K562 (cell line): ENCODE results near the gene COLEC12. TPM values are rescaled to one million over a fixed set of nuclear protein-coding genes. Genes with fewer than 3 reads are reported as not detected.

Experiments
- ATAC-seq: fragments of 200-7000 bp; cut with Tn5 transposase; 3 replicates; pipeline ENCODE4 v1.9.1; 2020; ENCODE audit warnings: moderate library complexity
- BruUV-seq: library from RNA; stranded (reverse); fragments of 400-500 nt; replicated peaks from 2 replicates; lab custom pipeline; 2021; lab: Mats Ljungman, UMichigan
- CTCF ChIA-PET: fragments of 300-600 bp; formaldehyde crosslinking; extraction: SDS; loops from one replicate; lab custom pipeline; 2021; ENCODE audit warnings: low intra/inter-chr PET ratio; lab: Yijun Ruan, JAX
- POLR2A ChIA-PET: fragments of 300-600, 350-650 bp; sonication (Branson Sonifier 250); formaldehyde crosslinking; extraction: SDS; loops from one replicate; lab custom pipeline; 2021; ENCODE audit warnings: antibody characterized with exemption, inconsistent platforms; lab: Yijun Ruan, JAX
- DNase-seq, 4 experiments: peaks; one replicate each; pipeline versions ENCODE4 v3.0.0 to v3.0.0-alpha.2; 2011 to 2018; ENCODE audit warnings: low spot score in 3 of 4, mixed read lengths in 3 of 4; ENCODE audit errors: extremely low read depth in 1 of 4
- FAIRE-seq: peaks from 2 replicates; lab custom pipeline; 2011; peaks lifted over from hg19 to GRCh38; lab: Jason Lieb, UNC
- H2AFZ ChIP-seq: 2 replicates; pipeline ENCODE4 v1.6.0; 2011; ENCODE audit warnings: low read depth, low read length, control low read depth, inconsistent platforms
- H3K27ac ChIP-seq: fragments of 200-600 bp; 3 replicates; pipeline ENCODE4 v1.8.0; 2011; ENCODE audit warnings: low read depth, mild to moderate bottlenecking, control low read depth, inconsistent platforms, low read length, moderate library complexity, mixed read lengths; ENCODE audit errors: extremely low read depth
- H3K27me3 ChIP-seq, 2 experiments: fragments of 300-600 bp in 1 of 2; 2 replicates in 1 of 2; 3 replicates in 1 of 2; pipeline versions ENCODE4 v1.6.0 to v1.8.0; 2011; ENCODE audit warnings: inconsistent platforms in 2 of 2, low read length in 2 of 2, mild to moderate bottlenecking in 1 of 2, mixed read lengths in 1 of 2, moderate library complexity in 1 of 2; ENCODE audit not compliant: control insufficient read depth in 2 of 2, insufficient read depth in 2 of 2
- H3K36me3 ChIP-seq: fragments of 300-600 bp; 3 replicates; pipeline ENCODE4 v1.8.0; 2011; ENCODE audit warnings: mild to moderate bottlenecking, low read length, inconsistent platforms; ENCODE audit not compliant: control insufficient read depth, insufficient read depth
- H3K4me1 ChIP-seq, 2 experiments: fragments of 200-600 bp in 1 of 2; replicated peaks in 1 of 2; 2 replicates in 1 of 2; 3 replicates in 1 of 2; pipeline versions ENCODE4 v1.5.1 to v1.8.0; 2011; ENCODE audit warnings: inconsistent platforms in 2 of 2, low read length in 2 of 2, mild to moderate bottlenecking in 1 of 2, mixed read lengths in 1 of 2, moderate library complexity in 1 of 2; ENCODE audit not compliant: control insufficient read depth in 2 of 2, insufficient read depth in 2 of 2
- H3K4me2 ChIP-seq: 2 replicates; pipeline ENCODE4 v1.6.1; 2011; ENCODE audit warnings: low read length, control low read depth, inconsistent platforms, mixed read lengths; ENCODE audit not compliant: insufficient read depth
- H3K4me3 ChIP-seq: fragments of 200-600 bp; sonication (generic), shearing (Covaris generic); 2 replicates; pipeline ENCODE4 v1.5.1; 2016; ENCODE audit warnings: control low read depth, inconsistent platforms
- H3K79me2 ChIP-seq: fragments of 200-600 bp; 3 replicates; pipeline ENCODE4 v1.8.0; 2011; ENCODE audit warnings: low read length, inconsistent platforms; ENCODE audit not compliant: control insufficient read depth, insufficient read depth
- H3K9ac ChIP-seq, 2 experiments: 2 replicates each; pipeline versions ENCODE4 v1.6.0 to v1.6.1; 2011; ENCODE audit warnings: low read depth in 2 of 2, low read length in 2 of 2, control low read depth in 1 of 2, inconsistent platforms in 1 of 2, mild to moderate bottlenecking in 1 of 2, mixed read lengths in 1 of 2; ENCODE audit not compliant: insufficient read depth in 1 of 2
- H3K9me1 ChIP-seq: one replicate; pipeline ENCODE4 v1.6.0; 2011; ENCODE audit warnings: inconsistent platforms, mild to moderate bottlenecking, low read length, moderate library complexity; ENCODE audit not compliant: control insufficient read depth, insufficient read depth
- H3K9me3 ChIP-seq: replicated peaks from 2 replicates; pipeline ENCODE4 v1.5.1; 2011; ENCODE audit warnings: low read depth, low read length, inconsistent platforms; ENCODE audit not compliant: control insufficient read depth, insufficient read depth
- H4K20me1 ChIP-seq: replicated peaks from 2 replicates; pipeline ENCODE4 v1.6.1; 2011; ENCODE audit warnings: low read length, inconsistent platforms, mixed read lengths; ENCODE audit not compliant: control insufficient read depth, insufficient read depth
- ARID1B ChIP-seq: fragments of 450-650 bp; IDR thresholded peaks from 2 replicates; pipeline ENCODE4 v1.6.1; 2016; ENCODE audit warnings: antibody characterized with exemption, mild to moderate bottlenecking, inconsistent platforms
- CBFB ChIP-seq: sonication (generic); formaldehyde crosslinking; IDR thresholded peaks from 2 replicates; pipeline ENCODE4 v1.4.0; 2020; ENCODE audit warnings: mild to moderate bottlenecking, missing genetic modification reagents
- CBX3 ChIP-seq, 2 experiments: IDR thresholded peaks; 1 replicate in 1 of 2; 2 replicates in 1 of 2; pipeline ENCODE4 v1.6.1; 2012; ENCODE audit warnings: inconsistent platforms in 2 of 2, low read length in 2 of 2, borderline replicate concordance in 1 of 2, control low read depth in 1 of 2
- CHD4 ChIP-seq: fragments of 200-600 bp; sonication (generic); IDR thresholded peaks from 3 replicates; pipeline ENCODE4 v1.6.1; 2012; ENCODE audit warnings: low read depth, mild to moderate bottlenecking, mixed read lengths, low read length, inconsistent platforms; ENCODE audit not compliant: insufficient read depth, insufficient replicate concordance, poor library complexity, severe bottlenecking
- EP300 ChIP-seq: IDR thresholded peaks from 2 replicates; pipeline ENCODE4 v1.6.1; 2012; ENCODE audit warnings: low read length, improper control_type of control experiment
- KDM4B ChIP-seq, 2 experiments: fragments of 450-650 bp in 1 of 2; sonication (generic) in 1 of 2; IDR thresholded peaks; 2 replicates each; pipeline ENCODE4 v1.6.1; 2016 to 2017; ENCODE audit warnings: borderline replicate concordance in 2 of 2, antibody characterized with exemption in 1 of 2, low read depth in 1 of 2, mild to moderate bottlenecking in 1 of 2
- MBD2 ChIP-seq: sonication (generic); IDR thresholded peaks from 2 replicates; pipeline ENCODE4 v1.6.1; 2016; ENCODE audit warnings: low read depth, borderline replicate concordance
- PHF20 ChIP-seq: fragments of 450-650 bp; IDR thresholded peaks from 2 replicates; pipeline ENCODE4 v1.6.1; 2018; ENCODE audit not compliant: partially characterized antibody
- POLR2AphosphoS2 ChIP-seq: IDR thresholded peaks from 2 replicates; pipeline ENCODE4 v1.6.1; 2012; ENCODE audit warnings: low read length, improper control_type of control experiment
- PTTG1 ChIP-seq: fragments of 450-650 bp; IDR thresholded peaks from 2 replicates; pipeline ENCODE4 v1.6.1; 2016; ENCODE audit warnings: low read depth, mild to moderate bottlenecking, missing genetic modification characterization, missing compliant biosample characterization
- RB1 ChIP-seq: fragments of 450-650 bp; IDR thresholded peaks from 2 replicates; pipeline ENCODE4 v1.6.1; 2017; ENCODE audit warnings: low read depth, mild to moderate bottlenecking
- RUNX1 ChIP-seq: sonication (generic); IDR thresholded peaks from 2 replicates; pipeline ENCODE4 v1.6.1; 2016; ENCODE audit warnings: antibody characterized with exemption, low read depth
- SIN3A ChIP-seq, 2 experiments: fragments of 150-350 bp in 1 of 2; IDR thresholded peaks; 2 replicates each; pipeline ENCODE4 v1.6.1; 2011 to 2016; ENCODE audit warnings: borderline replicate concordance in 2 of 2, low read depth in 2 of 2, low read length in 2 of 2, mild to moderate bottlenecking in 2 of 2, moderate library complexity in 2 of 2; ENCODE audit not compliant: control insufficient read depth in 1 of 2
- SMAD1 ChIP-seq: fragments of 150-350 bp; IDR thresholded peaks from 2 replicates; pipeline ENCODE4 v1.6.1; 2014; ENCODE audit warnings: low read length, low read depth; ENCODE audit not compliant: partially characterized antibody
- ZNF174 ChIP-seq: fragments of 250-450 bp; sonication (Bioruptor Pico); IDR thresholded peaks from 2 replicates; pipeline ENCODE4 v1.4.0; 2020; ENCODE audit warnings: mild to moderate bottlenecking
- ZNF212 ChIP-seq: fragments of 450-650 bp; formaldehyde crosslinking; IDR thresholded peaks from 2 replicates; pipeline ENCODE4 v1.4.0; 2020; ENCODE audit warnings: mild to moderate bottlenecking
- ZNF511 ChIP-seq: sonication (generic); formaldehyde crosslinking; IDR thresholded peaks from 2 replicates; pipeline ENCODE4 v1.8.0; 2022; ENCODE audit warnings: mild to moderate bottlenecking, missing genetic modification reagents
- ZNF584 ChIP-seq: fragments of 200-800 bp; sonication (Bioruptor generic); IDR thresholded peaks from 2 replicates; pipeline ENCODE4 v1.6.1; 2016; ENCODE audit warnings: low read depth, mild to moderate bottlenecking, missing genetic modification characterization, missing compliant biosample characterization
- WGBS: fragments of 100-300 bp; shearing (Covaris generic); methylation state at CpG from one replicate; pipeline ENCODE4 v1.1.6; 2016; ENCODE audit warnings: low coverage, mixed read lengths; ENCODE audit not compliant: insufficient coverage; ENCODE audit errors: missing lambda C conversion rate; 5-methylcytosine and 5-hydroxymethylcytosine counted together
- in situ Hi-C: fragments of 300-500 bp; cut with MboI; formaldehyde crosslinking; loops from 4 replicates; pipeline ENCODE4 v1.15.0; 2018; ENCODE audit warnings: inconsistent platforms, mixed read lengths
- intact Hi-C: fragments of 100-400 bp; cut with micrococcal nuclease; formaldehyde crosslinking; loops from 2 replicates; pipeline ENCODE4 v1.14.2; 2022
- polyA plus RNA-seq, 8 experiments: library from polyadenylated mRNA; depleted of rRNA in 4 of 8; stranded (reverse) in 5 of 8; unstranded in 3 of 8; fragments of >200 nt; fragmentation: Nextera tagmentation in 2 of 8; fragmentation: Illumina TruSeq in 1 of 8; extraction: Ambion mirVana in 2 of 8; extraction: Trizol in 1 of 8; gene quantifications; 2 replicates each; pipeline versions ENCODE4 v1.2.1 to v1.2.3, GENCODE V29; 2011 to 2014; ENCODE audit warnings: inconsistent platforms in 1 of 8, missing spikeins in 1 of 8
- total RNA-seq, 7 experiments: library from RNA; depleted of rRNA in 6 of 7; stranded (reverse); fragments of >200 nt in 6 of 7; fragmentation: Illumina TruSeq in 2 of 7; extraction: Trizol in 2 of 7; gene quantifications; 2 replicates each; pipeline versions ENCODE4 v1.2.1 to v1.2.3, GENCODE V29; 2011 to 2021; ENCODE audit warnings: low replicate concordance in 1 of 7

The COLEC12 gene
- total and polyA plus RNA-seq, 9 of the 15 experiments (the other 6 are each of a cell fraction or from before 2014, with no cell fraction given), result 0.04 TPM; not detected in 8

- H3K4me1 ChIP-seq, result no peaks in the 10 kb centered on the region
- no peak overlapping the region for H3K4me2 ChIP-seq
- intact Hi-C loops, result no loop called here
- WGBS, result 0% methylated on average over 3 of the region's 3 CpGs
- no peak overlapping the region for H3K9ac ChIP-seq
- peaks cover 33 to 42% of the 10 kb centered on the region in 2 experiments for H3K27me3 ChIP-seq
- no peaks in the 10 kb centered on the region for H3K9me3 ChIP-seq
- no peak for FAIRE-seq
- DNase-seq, result no peak
- no peaks in the 10 kb centered on the region for H3K9me1 ChIP-seq
- no peaks in the 10 kb centered on the region for H4K20me1 ChIP-seq
- BruUV-seq, result no TSS peak
- H2AFZ ChIP-seq, result no peak overlapping the region
- ChIA-PET CTCF (no interaction called here), POLR2A (interaction anchor here (1.0 kb wide), 1 partner anchor 9 kb away, joined by 3 read pairs; no protein-coding TSS in a partner anchor)
- no peak overlapping the region for H3K4me3 ChIP-seq
- H3K27ac ChIP-seq, result no peak overlapping the region
- no peaks in the 10 kb centered on the region for H3K79me2 ChIP-seq
- H3K36me3 ChIP-seq, result no peaks in the 10 kb centered on the region
- in situ Hi-C loops, result no loop called here
- no peak for TF ChIP-seq ZNF174 (CRISPR knock-in tag)
- no peak for TF ChIP-seq MBD2
- no peak for TF ChIP-seq CBFB (CRISPR knock-in tag)
- no peak for TF ChIP-seq POLR2AphosphoS2
- TF ChIP-seq CBX3 (IDR thresholded peaks at IDR 0.05; ENCODE audit: borderline replicate concordance in 1 of 2, low read length in 2 of 2), result no peak
- TF ChIP-seq ZNF511 (CRISPR knock-in tag), result no peak
- TF ChIP-seq SIN3A (IDR thresholded peaks at IDR 0.05; ENCODE audit: borderline replicate concordance in 2 of 2, control insufficient read depth in 1 of 2, low read depth in 2 of 2, low read length in 2 of 2), result no peak
- no peak for TF ChIP-seq CHD4
- TF ChIP-seq ZNF212 (CRISPR knock-in tag), result no peak
- TF ChIP-seq ZNF584 (CRISPR knock-in tag), result no peak
- TF ChIP-seq PTTG1, result no peak
- no peak for TF ChIP-seq PHF20
- no peak for TF ChIP-seq SMAD1
- no peak for TF ChIP-seq RUNX1
- no peak for TF ChIP-seq EP300
- TF ChIP-seq RB1, result no peak
- no peak for TF ChIP-seq ARID1B
- no peak for TF ChIP-seq KDM4B (IDR thresholded peaks at IDR 0.05; ENCODE audit: borderline replicate concordance in 2 of 2, low read depth in 1 of 2)
- ATAC-seq, result no peak
Observed at GRCh38 chr18:445055-445454, 55.4 kb downstream of the COLEC12 start.
